Activated gamma-delta T cell (primary cell): ENCODE measurements around the gene HS6ST3.
"Not testable (repeated sequence)": the region's sequence is repeated elsewhere in the genome, so short reads cannot be mapped to it uniquely, and the experiment has no call there.

Experiments
- DNase-seq: peaks from one replicate; lab custom pipeline; 2025; lab: John Stamatoyannopoulos, UW

The HS6ST3 gene

GRCh38 chr13:96091164-96092117, 1.5 kb downstream of the HS6ST3 start:
- peak; percentile 3 for DNase-seq

GRCh38 chr13:96093296-96094006, 3.5 kb downstream of the HS6ST3 start:
- no peak for DNase-seq

- DNase-seq, result no peak
Observed at GRCh38 chr13:96100457-96101220, 10.7 kb downstream of the HS6ST3 start.

GRCh38 chr13:96104516-96104915, 14.6 kb downstream of the HS6ST3 start:
- no peak for DNase-seq

GRCh38 chr13:96108072-96108471, 18.2 kb downstream of the HS6ST3 start:
- DNase-seq, result not testable (repeated sequence)

- DNase-seq, result no peak
Observed at GRCh38 chr13:96109125-96109524, 19.2 kb downstream of the HS6ST3 start.

GRCh38 chr13:96112936-96113335, 23.0 kb downstream of the HS6ST3 start:
- no peak for DNase-seq

- DNase-seq, result not testable (repeated sequence)
Observed at GRCh38 chr13:96115368-96115767, 25.5 kb downstream of the HS6ST3 start.

GRCh38 chr13:96119921-96120320, 30.0 kb downstream of the HS6ST3 start:
- no peak for DNase-seq

- DNase-seq, result no peak
Observed at GRCh38 chr13:96130818-96131340, 41.0 kb downstream of the HS6ST3 start.

GRCh38 chr13:96141032-96141431, 51.1 kb downstream of the HS6ST3 start:
- no peak for DNase-seq

GRCh38 chr13:96159725-96160124, 69.8 kb downstream of the HS6ST3 start:
- no peak for DNase-seq

- no peak for DNase-seq
Observed at GRCh38 chr13:96161141-96161540, 71.2 kb downstream of the HS6ST3 start.

- no peak for DNase-seq
Observed at GRCh38 chr13:96165840-96166239, 75.9 kb downstream of the HS6ST3 start.

- DNase-seq, result no peak
Observed at GRCh38 chr13:96172066-96172465, 82.2 kb downstream of the HS6ST3 start.

GRCh38 chr13:96178759-96179158, 88.9 kb downstream of the HS6ST3 start:
- no peak for DNase-seq

- DNase-seq, result no peak
Observed at GRCh38 chr13:96179309-96179708, 89.4 kb downstream of the HS6ST3 start.

- DNase-seq, result no peak
Observed at GRCh38 chr13:96181911-96182310, 92.0 kb downstream of the HS6ST3 start.

- no peak for DNase-seq
Observed at GRCh38 chr13:96185818-96186217, 95.9 kb downstream of the HS6ST3 start.

GRCh38 chr13:96191367-96191766, 101.5 kb downstream of the HS6ST3 start:
- no peak for DNase-seq

- DNase-seq, result no peak
Observed at GRCh38 chr13:96193728-96194310, 103.9 kb downstream of the HS6ST3 start.

- DNase-seq, result no peak
Observed at GRCh38 chr13:96198038-96198437, 108.1 kb downstream of the HS6ST3 start.
